ENCODE data around the gene CHRM4. TPM values are rescaled to one million over a fixed set of nuclear protein-coding genes. Genes with fewer than 3 reads are reported as not detected.
A peak's percentile ranks its signal among the peaks of the same experiment; 100 is the strongest.

Gene CHRM4
- polyA plus RNA-seq, 1 experiment, result not detected

DNA sequence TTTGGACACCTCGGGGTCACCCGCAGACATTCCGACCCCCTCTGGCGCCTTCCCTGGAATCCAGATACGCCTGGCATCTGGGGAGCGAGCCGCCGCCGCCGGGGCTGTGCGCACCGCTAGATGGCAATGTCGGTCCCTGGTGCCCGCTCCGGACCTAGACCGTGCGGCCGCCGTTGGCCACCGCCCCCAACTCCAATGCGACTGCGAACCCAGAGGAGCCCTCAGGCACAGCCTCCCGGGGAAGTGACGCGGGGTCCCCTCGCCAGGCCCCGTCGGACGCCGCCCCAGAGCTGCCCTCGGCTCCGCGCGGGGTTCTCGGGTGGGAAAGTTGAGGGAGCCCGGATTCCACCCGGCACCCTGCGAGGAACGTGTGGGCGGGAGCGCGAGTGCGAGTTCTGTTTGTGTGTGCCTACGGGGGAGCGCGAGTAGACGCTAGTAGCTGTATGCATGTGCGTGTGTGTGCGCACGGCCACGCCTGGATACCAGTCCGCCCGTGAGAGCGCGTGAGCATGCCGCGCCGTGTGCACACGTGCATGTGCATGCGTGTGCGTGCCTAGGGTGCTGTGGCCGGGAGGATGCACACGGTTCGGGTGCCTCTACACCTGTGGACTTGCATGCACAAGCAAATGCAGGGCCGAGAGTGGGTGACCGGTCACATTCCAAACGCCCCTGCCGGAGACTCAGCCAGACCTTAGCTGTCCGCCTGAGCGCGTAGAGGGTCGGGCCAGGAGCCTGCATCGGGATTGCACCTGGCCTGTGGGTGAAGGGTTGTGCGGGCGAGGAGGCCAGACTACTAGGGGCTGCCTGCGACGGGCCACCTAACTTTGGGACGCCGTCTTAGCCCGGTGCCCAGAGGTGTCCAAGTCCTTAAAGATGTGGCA is 1.9 kb downstream of the CHRM4 start:
- Histone ChIP-seq H3K4me3 (ENCODE audit: low read depth, low read length) (peak overlapping the region; percentile 60), H3K9me3 (ENCODE audit: control insufficient read depth, insufficient read depth, low read length) (peaks cover 14% of the 10 kb centered on the region; the same call in 1 of the 2 replicates), H3K27ac (ENCODE audit: low read depth, low read length) (no peak overlapping the region), H3K27me3 (ENCODE audit: control insufficient read depth, insufficient read depth, low read length) (peaks cover 29% of the 10 kb centered on the region)
- TF ChIP-seq, protein P1, sequence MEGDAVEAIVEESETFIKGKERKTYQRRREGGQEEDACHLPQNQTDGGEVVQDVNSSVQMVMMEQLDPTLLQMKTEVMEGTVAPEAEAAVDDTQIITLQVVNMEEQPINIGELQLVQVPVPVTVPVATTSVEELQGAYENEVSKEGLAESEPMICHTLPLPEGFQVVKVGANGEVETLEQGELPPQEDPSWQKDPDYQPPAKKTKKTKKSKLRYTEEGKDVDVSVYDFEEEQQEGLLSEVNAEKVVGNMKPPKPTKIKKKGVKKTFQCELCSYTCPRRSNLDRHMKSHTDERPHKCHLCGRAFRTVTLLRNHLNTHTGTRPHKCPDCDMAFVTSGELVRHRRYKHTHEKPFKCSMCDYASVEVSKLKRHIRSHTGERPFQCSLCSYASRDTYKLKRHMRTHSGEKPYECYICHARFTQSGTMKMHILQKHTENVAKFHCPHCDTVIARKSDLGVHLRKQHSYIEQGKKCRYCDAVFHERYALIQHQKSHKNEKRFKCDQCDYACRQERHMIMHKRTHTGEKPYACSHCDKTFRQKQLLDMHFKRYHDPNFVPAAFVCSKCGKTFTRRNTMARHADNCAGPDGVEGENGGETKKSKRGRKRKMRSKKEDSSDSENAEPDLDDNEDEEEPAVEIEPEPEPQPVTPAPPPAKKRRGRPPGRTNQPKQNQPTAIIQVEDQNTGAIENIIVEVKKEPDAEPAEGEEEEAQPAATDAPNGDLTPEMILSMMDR (IDR thresholded peaks at IDR 0.05; ENCODE audit: low read depth, low read length), result peak; percentile 75
- DNase-seq (ENCODE audit: low read depth, low spot score), result no peak
- ChIA-PET POLR2A (interaction anchor here (0.6 kb wide), 1 partner anchor 88 kb away, joined by 3 read pairs; no protein-coding TSS in a partner anchor), CTCF (interaction anchor here (0.6 to 3.5 kb wide), 21 partner anchors 10 to 363 kb away, joined by 3 to 36 read pairs (median 4); partner anchors contain the start of gene ATG13)

DNA sequence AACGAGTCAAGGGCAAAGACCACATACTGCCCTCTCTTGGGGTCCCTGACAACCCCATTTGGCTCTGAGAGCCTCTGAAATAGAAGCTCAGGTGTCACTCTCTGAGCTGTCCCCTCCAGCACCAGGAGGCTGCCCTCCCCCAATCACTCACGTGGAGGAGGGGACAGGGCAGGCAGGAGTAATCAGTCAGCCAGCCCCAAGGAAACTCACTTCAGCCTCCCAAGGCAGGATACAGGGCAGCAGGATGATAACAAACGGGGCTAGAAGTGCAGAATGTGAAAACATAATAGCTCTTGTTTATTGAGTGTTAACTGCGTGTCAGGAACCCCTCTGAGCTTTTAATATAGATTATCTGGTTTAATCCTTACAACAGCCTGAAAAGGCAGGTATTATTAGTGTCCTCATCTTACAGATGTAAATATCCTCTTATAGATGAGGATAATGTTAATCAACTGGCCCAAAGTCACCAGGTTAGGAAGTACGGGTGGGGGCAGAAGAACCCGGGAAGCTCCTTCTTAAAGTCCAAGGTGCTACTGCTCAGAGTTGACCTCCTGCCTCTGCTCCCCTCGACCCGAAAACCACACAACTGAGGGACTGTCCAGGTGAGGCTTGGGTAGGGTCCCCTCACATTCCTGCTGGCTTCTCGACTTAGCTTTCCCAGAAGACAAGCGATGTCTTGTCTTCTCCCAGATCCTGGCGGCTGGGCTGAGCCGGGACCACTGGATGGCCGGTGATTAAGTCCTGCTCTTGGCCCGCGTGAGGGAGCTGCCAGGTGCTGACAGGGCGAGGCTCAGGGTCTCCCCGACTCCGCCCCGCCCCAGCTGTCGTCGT is 2.7 kb downstream of the CHRM4 start:
- Histone ChIP-seq H3K9me3 (ENCODE audit: control insufficient read depth, insufficient read depth, low read length) (peaks cover 14% of the 10 kb centered on the region; the same call in 1 of the 2 replicates), H3K27me3 (ENCODE audit: control insufficient read depth, insufficient read depth, low read length) (peaks cover 29% of the 10 kb centered on the region), H3K4me3 (ENCODE audit: low read depth, low read length) (peak overlapping the region; percentile 7; the same call in 1 of the 2 replicates), H3K27ac (ENCODE audit: low read depth, low read length) (peak overlapping the region; percentile 11)
- ChIA-PET POLR2A (interaction anchor here (0.6 kb wide), 1 partner anchor 89 kb away, joined by 3 read pairs; no protein-coding TSS in a partner anchor), CTCF (interaction anchor here (0.6 to 3.5 kb wide), 29 partner anchors 11 to 363 kb away, joined by 3 to 36 read pairs (median 4); partner anchors contain the start of gene ATG13)
- DNase-seq (ENCODE audit: low read depth, low spot score), result no peak
- TF ChIP-seq, protein P1 (IDR thresholded peaks at IDR 0.05; ENCODE audit: low read depth, low read length), result no peak

DNA sequence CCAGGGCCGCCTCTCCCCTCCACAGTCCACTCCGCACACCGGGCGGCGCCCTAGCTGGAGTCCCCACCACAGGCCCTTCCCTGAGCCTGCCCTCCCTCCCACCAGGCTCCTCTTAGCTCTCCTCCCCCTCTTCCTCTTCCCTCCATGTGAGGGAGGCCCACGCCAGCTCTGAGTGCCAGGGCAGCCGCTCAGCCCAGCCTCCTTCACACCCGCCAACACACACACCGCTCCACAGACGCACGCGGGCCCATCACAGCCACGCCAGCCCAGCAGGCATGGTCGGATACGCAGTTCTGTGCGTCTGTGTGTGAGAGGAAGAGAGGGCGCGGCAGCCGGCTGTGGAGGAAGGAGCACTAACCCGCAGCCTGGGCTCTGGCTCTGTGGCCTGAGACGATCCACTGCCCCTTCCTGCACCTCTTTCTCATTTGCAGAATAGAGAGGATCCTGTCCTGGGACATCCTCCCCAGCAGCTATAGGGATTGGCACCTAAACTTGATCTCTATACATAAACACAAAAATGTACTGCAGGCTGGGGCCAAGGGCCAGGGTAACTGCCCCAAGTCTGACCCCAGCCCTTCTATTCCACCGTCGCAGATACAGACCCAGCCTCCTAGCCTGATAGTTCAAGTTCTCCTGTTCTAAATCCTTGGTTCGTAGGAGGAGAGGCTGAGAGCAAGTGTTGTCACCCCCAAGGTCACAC is 3.5 kb downstream of the CHRM4 start:
- H3K27me3 ChIP-seq (ENCODE audit: control insufficient read depth, insufficient read depth, low read length), result peaks cover 29% of the 10 kb centered on the region
- ChIA-PET POLR2A (interaction anchor here (0.5 kb wide), 1 partner anchor 119 kb away, joined by 3 read pairs; no protein-coding TSS in a partner anchor), CTCF (interaction anchor here (0.7 to 3.5 kb wide), 20 partner anchors 12 to 364 kb away, joined by 3 to 36 read pairs (median 4); partner anchors contain the start of gene ATG13)
- DNase-seq (ENCODE audit: low read depth, low spot score), result no peak
- TF ChIP-seq, protein P1 (IDR thresholded peaks at IDR 0.05; ENCODE audit: low read depth, low read length), result no peak
- H3K27ac ChIP-seq (ENCODE audit: low read depth, low read length), result peak overlapping the region; percentile 11
- no peak overlapping the region for H3K4me3 ChIP-seq (ENCODE audit: low read depth, low read length)
- peaks cover 14% of the 10 kb centered on the region; the same call in 1 of the 2 replicates for H3K9me3 ChIP-seq (ENCODE audit: control insufficient read depth, insufficient read depth, low read length)

DNA sequence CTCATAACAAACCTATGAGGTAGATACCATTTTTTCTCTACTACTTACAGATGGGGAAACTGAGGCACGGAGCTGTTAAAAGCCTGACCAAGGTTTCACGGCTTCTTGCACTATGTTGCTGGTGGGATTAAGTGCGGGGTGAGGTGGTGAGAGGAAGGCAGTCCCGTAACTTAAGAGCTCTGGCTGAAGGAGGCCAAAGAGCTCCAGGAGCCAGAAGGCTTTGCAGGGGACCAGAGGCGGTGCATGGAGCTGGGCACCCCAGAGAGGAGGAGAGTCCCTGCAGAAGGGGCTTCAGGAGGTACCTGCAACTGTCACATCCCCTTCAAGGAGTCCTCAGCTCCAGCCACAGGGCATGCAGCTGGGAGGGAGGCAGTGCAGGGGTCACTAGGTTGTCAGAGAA is 4.1 kb downstream of the CHRM4 start:
- DNase-seq (ENCODE audit: low read depth, low spot score), result no peak
- ChIA-PET POLR2A (interaction anchor here (0.5 kb wide), 1 partner anchor 120 kb away, joined by 3 read pairs; no protein-coding TSS in a partner anchor), CTCF (interaction anchor here (0.9 to 3.5 kb wide), 2 partner anchors 19 to 152 kb away, joined by 3 to 36 read pairs; no protein-coding TSS in a partner anchor)
- H3K27ac ChIP-seq (ENCODE audit: low read depth, low read length), result no peak overlapping the region
- peaks cover 10% of the 10 kb centered on the region; the same call in 1 of the 2 replicates for H3K9me3 ChIP-seq (ENCODE audit: control insufficient read depth, insufficient read depth, low read length)
- TF ChIP-seq, protein P1 (IDR thresholded peaks at IDR 0.05; ENCODE audit: low read depth, low read length), result no peak
- H3K27me3 ChIP-seq (ENCODE audit: control insufficient read depth, insufficient read depth, low read length), result peaks cover 29% of the 10 kb centered on the region
- H3K4me3 ChIP-seq (ENCODE audit: low read depth, low read length), result no peak overlapping the region
